Uterus (tissue), 4 donors: ENCODE measurements around the gene CDK10. TPM values are rescaled to one million over a fixed set of nuclear protein-coding genes. Genes with fewer than 3 reads are reported as not detected.

Experiments used
- DNase-seq, 2 donors: peaks; one replicate each; pipeline ENCODE4 v3.0.0-alpha.2; 2019 to 2020
- H3K27ac ChIP-seq, 2 donors: fragments of 200-600 bp; sonication (generic); 1 replicate in 1 of 2; 2 replicates in 1 of 2; pipeline ENCODE4 v1.5.1; 2016 to 2018
- H3K27me3 ChIP-seq, 2 donors: fragments of 200-600 bp; sonication (generic); one replicate each; pipeline ENCODE4 v1.5.1; 2018 to 2019; ENCODE audit warnings: control low read depth in 1 of 2
- H3K36me3 ChIP-seq, 2 donors: fragments of 200-600 bp; sonication (generic); one replicate each; pipeline ENCODE4 v1.5.1; 2019; ENCODE audit warnings: control low read depth in 1 of 2
- H3K4me1 ChIP-seq, 2 donors: fragments of 200-600 bp; sonication (generic); one replicate each; pipeline ENCODE4 v1.5.1; 2018 to 2019; ENCODE audit warnings: control low read depth in 1 of 2
- H3K4me3 ChIP-seq, 2 donors: fragments of 200-600 bp; sonication (generic); 1 replicate in 1 of 2; 2 replicates in 1 of 2; pipeline ENCODE4 v1.5.1; 2018 to 2019; ENCODE audit warnings: mild to moderate bottlenecking in 1 of 2
- H3K9me3 ChIP-seq, 2 donors: fragments of 200-600 bp; sonication (generic); one replicate each; pipeline ENCODE4 v1.5.1; 2019; ENCODE audit warnings: control low read depth in 1 of 2
- POLR2A ChIP-seq, 2 donors: fragments of 450-650 bp; IDR thresholded peaks; one replicate each; pipeline ENCODE4 v1.6.1; 2016; ENCODE audit warnings: antibody characterized with exemption in 2 of 2, mild to moderate bottlenecking in 1 of 2, moderate library complexity in 1 of 2
- intact Hi-C: fragments of 100-400 bp; cut with DNase I; formaldehyde crosslinking; loops from one replicate; pipeline ENCODE4 v1.15.1; 2023; ENCODE audit warnings: low total_unique reads
- total RNA-seq, 4 donors: library from RNA; depleted of rRNA in 3 of 4; stranded (reverse); fragments of >200 nt in 3 of 4; gene quantifications; one replicate each; pipeline versions ENCODE4 v1.1.0 to v1.2.4, GENCODE V29; 2014 to 2023
- TF ChIP-seq, protein P1 (sequence below), 4 experiments: fragments of 200-600 bp in 2 of 4; fragments of 450-650 bp in 2 of 4; sonication (generic) in 2 of 4; IDR thresholded peaks; one replicate each; pipeline ENCODE4 v1.5.1; 2016 to 2019; ENCODE audit warnings: antibody characterized with exemption in 4 of 4, mild to moderate bottlenecking in 2 of 4, moderate library complexity in 1 of 4
- donor health status: DM: yes; HTN: yes; CAD: no.

Gene CDK10
- total RNA-seq, 4 donors from 2014 or later: 13.8 to 90.7 (median 62.5) TPM

DNA sequence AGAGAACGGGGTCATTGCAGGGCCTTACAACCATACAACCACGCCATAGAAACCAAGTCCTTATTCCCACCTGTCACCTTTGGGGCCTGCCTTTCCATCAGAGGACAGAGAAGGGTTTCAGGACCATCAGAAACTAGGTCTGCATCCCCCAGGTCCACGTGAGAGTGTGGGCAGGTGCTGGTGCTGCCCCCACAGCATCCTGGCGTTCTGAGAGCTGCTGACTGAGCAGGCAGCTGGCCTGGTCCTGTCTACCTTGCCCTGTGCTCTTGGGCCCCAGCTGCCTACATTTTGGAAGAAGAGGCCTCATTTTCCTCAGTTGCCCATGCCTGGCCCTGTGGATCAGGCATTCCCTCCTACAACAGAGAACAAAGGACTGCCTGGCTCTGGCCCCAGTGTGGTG lies 56.5 kb downstream of the CDK10 start:
- no peak for DNase-seq
- no peaks in the 10 kb centered on the region for H3K36me3 ChIP-seq
- no peaks in the 10 kb centered on the region for H3K27me3 ChIP-seq
- no peak for TF ChIP-seq POLR2A (IDR thresholded peaks at IDR 0.05)
- TF ChIP-seq, protein P1, sequence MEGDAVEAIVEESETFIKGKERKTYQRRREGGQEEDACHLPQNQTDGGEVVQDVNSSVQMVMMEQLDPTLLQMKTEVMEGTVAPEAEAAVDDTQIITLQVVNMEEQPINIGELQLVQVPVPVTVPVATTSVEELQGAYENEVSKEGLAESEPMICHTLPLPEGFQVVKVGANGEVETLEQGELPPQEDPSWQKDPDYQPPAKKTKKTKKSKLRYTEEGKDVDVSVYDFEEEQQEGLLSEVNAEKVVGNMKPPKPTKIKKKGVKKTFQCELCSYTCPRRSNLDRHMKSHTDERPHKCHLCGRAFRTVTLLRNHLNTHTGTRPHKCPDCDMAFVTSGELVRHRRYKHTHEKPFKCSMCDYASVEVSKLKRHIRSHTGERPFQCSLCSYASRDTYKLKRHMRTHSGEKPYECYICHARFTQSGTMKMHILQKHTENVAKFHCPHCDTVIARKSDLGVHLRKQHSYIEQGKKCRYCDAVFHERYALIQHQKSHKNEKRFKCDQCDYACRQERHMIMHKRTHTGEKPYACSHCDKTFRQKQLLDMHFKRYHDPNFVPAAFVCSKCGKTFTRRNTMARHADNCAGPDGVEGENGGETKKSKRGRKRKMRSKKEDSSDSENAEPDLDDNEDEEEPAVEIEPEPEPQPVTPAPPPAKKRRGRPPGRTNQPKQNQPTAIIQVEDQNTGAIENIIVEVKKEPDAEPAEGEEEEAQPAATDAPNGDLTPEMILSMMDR (IDR thresholded peaks at IDR 0.05): no peak
- H3K27ac ChIP-seq: no peak overlapping the region
- H3K4me3 ChIP-seq: no peak overlapping the region
- intact Hi-C loops: no loop called here
- no peaks in the 10 kb centered on the region for H3K9me3 ChIP-seq
- H3K4me1 ChIP-seq: no peaks in the 10 kb centered on the region

DNA sequence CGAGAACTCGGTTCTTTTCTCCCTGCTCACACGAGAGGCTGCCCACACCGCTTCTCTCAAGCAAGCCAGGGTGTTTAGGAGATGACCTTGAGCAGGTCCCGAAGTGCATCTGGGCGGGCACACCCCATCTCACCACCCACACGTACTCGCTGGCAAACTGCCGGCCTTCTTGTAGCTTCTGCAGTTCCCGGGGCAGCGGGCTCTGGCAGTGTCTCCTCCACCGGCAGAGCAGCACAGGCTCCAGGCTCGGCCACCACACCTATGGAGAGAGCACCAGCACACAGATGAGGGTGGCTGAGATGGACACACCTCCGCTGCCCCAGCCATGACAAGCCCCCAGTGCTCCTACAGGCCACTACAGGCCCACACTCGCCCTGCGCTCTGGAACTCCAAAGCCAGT lies 58.3 kb downstream of the CDK10 start:
- Histone ChIP-seq H3K27ac (no peak overlapping the region), H3K4me3 (no peak overlapping the region), H3K9me3 (no peaks in the 10 kb centered on the region), H3K4me1 (no peaks in the 10 kb centered on the region), H3K36me3 (no peaks in the 10 kb centered on the region), H3K27me3 (no peaks in the 10 kb centered on the region)
- intact Hi-C loops: no loop called here
- TF ChIP-seq, protein P1 (IDR thresholded peaks at IDR 0.05): no peak
- TF ChIP-seq POLR2A (IDR thresholded peaks at IDR 0.05): no peak
- DNase-seq: no peak

Other genes starting within 250 kb of the CDK10 start
- 100 to 1,000 TPM in 1 of 4 donors, 10 to 100 TPM in 3; 20.5 to 182 (median 45.5) TPM for gene ANKRD11, start 196.1 kb upstream of the CDK10 start, total RNA-seq
- gene SPG7, start 178.3 kb upstream of the CDK10 start, total RNA-seq: 100 to 1,000 TPM in 3 of 4 donors, 10 to 100 TPM in 1; 66.6 to 208 (median 144) TPM
- over 10,000 TPM in 1 of 4 donors, 1,000 to 10,000 TPM in 3; 2,633 to 11,472 (median 5,632) TPM for gene RPL13, start 126.0 kb upstream of the CDK10 start, total RNA-seq
- under 1 TPM in 2 of 4 donors, not detected in 2; 0.14 to 0.85 TPM for gene CPNE7, start 110.9 kb upstream of the CDK10 start, total RNA-seq
- 1 to 10 TPM in 2 of 4 donors, not detected in 2; 1.0 to 5.5 TPM for gene DPEP1, start 73.0 kb upstream of the CDK10 start, total RNA-seq
- 10 to 100 TPM; 26.9 to 84.3 (median 58.7) TPM for gene CHMP1A, start 29.0 kb upstream of the CDK10 start, total RNA-seq
- gene SPATA33, start 28.9 kb upstream of the CDK10 start, total RNA-seq: 10 to 100 TPM in 1 of 4 donors, 1 to 10 TPM in 2, not detected in 1; 2.6 to 12.2 (median 5.8) TPM
- gene SPATA2L, start 15.0 kb downstream of the CDK10 start, total RNA-seq: 10 to 100 TPM in 2 of 4 donors, 1 to 10 TPM in 2; 1.2 to 18.7 (median 7.2) TPM
- 10 to 100 TPM in 2 of 4 donors, 1 to 10 TPM in 1, under 1 TPM in 1; 0.26 to 20.6 (median 8.7) TPM for gene VPS9D1, start 34.2 kb downstream of the CDK10 start, total RNA-seq
- gene ZNF276, start 34.8 kb downstream of the CDK10 start, total RNA-seq: 10 to 100 TPM in 2 of 4 donors, 1 to 10 TPM in 2; 6.4 to 41.5 (median 20.8) TPM
- gene FANCA, start 130.0 kb downstream of the CDK10 start, total RNA-seq: 10 to 100 TPM in 1 of 4 donors, 1 to 10 TPM in 1, under 1 TPM in 1, not detected in 1; 0.26 to 27.4 (median 2.4) TPM
- gene SPIRE2, start 141.8 kb downstream of the CDK10 start, total RNA-seq: 1 to 10 TPM; 1.2 to 7.5 (median 3.3) TPM
- gene TCF25, start 186.9 kb downstream of the CDK10 start, total RNA-seq: 100 to 1,000 TPM in 2 of 4 donors, 10 to 100 TPM in 2; 60.3 to 221 (median 126) TPM
- 1 to 10 TPM in 3 of 4 donors, under 1 TPM in 1; 0.77 to 6.2 (median 5.4) TPM for gene MC1R, start 232.2 kb downstream of the CDK10 start, total RNA-seq
- 10 to 100 TPM in 1 of 4 donors, under 1 TPM in 1, not detected in 2; 0.88 to 28.6 TPM for gene TUBB3, start 236.7 kb downstream of the CDK10 start, total RNA-seq